ENCODE measurements around the gene DNAJC11.
"Not testable (repeated sequence)": the region's sequence is repeated elsewhere in the genome, so short reads cannot be mapped to it uniquely, and the experiment has no call there.

DNAJC11 gene

GRCh38 chr1:6699915-6700314 is 1.7 kb downstream of the DNAJC11 start:
- DNase-seq (ENCODE audit: low read depth in 3 of 3): not testable (repeated sequence)

- DNase-seq (ENCODE audit: low read depth in 3 of 3): no peak
Measured at GRCh38 chr1:6695868-6696267, 5.7 kb downstream of the DNAJC11 start.

GRCh38 chr1:6694121-6694713 is 7.4 kb downstream of the DNAJC11 start:
- DNase-seq (ENCODE audit: low read depth in 3 of 3): no peak

GRCh38 chr1:6692956-6693355 is 8.7 kb downstream of the DNAJC11 start:
- DNase-seq (ENCODE audit: low read depth in 3 of 3): no peak

GRCh38 chr1:6691507-6691906 is 10.1 kb downstream of the DNAJC11 start:
- no peak for DNase-seq (ENCODE audit: low read depth in 3 of 3)

GRCh38 chr1:6690186-6690585 is 11.4 kb downstream of the DNAJC11 start:
- DNase-seq (ENCODE audit: low read depth in 3 of 3): no peak

- no peak for DNase-seq (ENCODE audit: low read depth in 3 of 3)
Measured at GRCh38 chr1:6688757-6689156, 12.9 kb downstream of the DNAJC11 start.

- no peak for DNase-seq (ENCODE audit: low read depth in 3 of 3)
Measured at GRCh38 chr1:6688001-6688400, 13.6 kb downstream of the DNAJC11 start.

GRCh38 chr1:6686294-6686693 is 15.3 kb downstream of the DNAJC11 start:
- DNase-seq (ENCODE audit: low read depth in 3 of 3): no peak

GRCh38 chr1:6685381-6685780 is 16.2 kb downstream of the DNAJC11 start:
- no peak for DNase-seq (ENCODE audit: low read depth in 3 of 3)

GRCh38 chr1:6683434-6683833 is 18.2 kb downstream of the DNAJC11 start:
- DNase-seq (ENCODE audit: low read depth in 3 of 3): no peak

GRCh38 chr1:6675941-6676340 is 25.7 kb downstream of the DNAJC11 start:
- DNase-seq (ENCODE audit: low read depth in 3 of 3): no peak

- no peak for DNase-seq (ENCODE audit: low read depth in 3 of 3)
Measured at GRCh38 chr1:6674771-6675170, 26.8 kb downstream of the DNAJC11 start.

GRCh38 chr1:6673816-6674398 is 27.7 kb downstream of the DNAJC11 start:
- no peak for DNase-seq (ENCODE audit: low read depth in 3 of 3)

GRCh38 chr1:6672558-6672957 is 29.1 kb downstream of the DNAJC11 start:
- DNase-seq (ENCODE audit: low read depth in 3 of 3): no peak

- no peak for DNase-seq (ENCODE audit: low read depth in 3 of 3)
Measured at GRCh38 chr1:6668503-6668902, 33.1 kb downstream of the DNAJC11 start.

GRCh38 chr1:6667139-6667538 is 34.5 kb downstream of the DNAJC11 start:
- DNase-seq (ENCODE audit: low read depth in 3 of 3): no peak

- no peak for DNase-seq (ENCODE audit: low read depth in 3 of 3)
Measured at GRCh38 chr1:6666696-6667095, 34.9 kb downstream of the DNAJC11 start.

GRCh38 chr1:6662468-6662867 is 39.1 kb downstream of the DNAJC11 start:
- not testable (repeated sequence) for DNase-seq (ENCODE audit: low read depth in 3 of 3)

GRCh38 chr1:6660415-6661049 is 41.1 kb downstream of the DNAJC11 start:
- DNase-seq (ENCODE audit: low read depth in 3 of 3): no peak

GRCh38 chr1:6658359-6659060 is 43.1 kb downstream of the DNAJC11 start:
- no peak for DNase-seq (ENCODE audit: low read depth in 3 of 3)

GRCh38 chr1:6657138-6657537 is 44.5 kb downstream of the DNAJC11 start:
- DNase-seq (ENCODE audit: low read depth in 3 of 3): no peak
